ENCODE data around the gene WDR70. TPM values are rescaled to one million over a fixed set of nuclear protein-coding genes. Genes with fewer than 3 reads are reported as not detected.

The WDR70 gene
- total and polyA plus RNA-seq, 4 donors, result 11.0 to 57.8 (median 26.2) TPM

- H3K36me3 ChIP-seq (ENCODE audit: control insufficient read depth in 4 of 4, insufficient read depth in 4 of 4, low read length in 4 of 4), result peaks cover 0 to 4% (median 3%) of the 10 kb centered on the region in 4 donors
- no peak for TF ChIP-seq CTCF (IDR thresholded peaks at IDR 0.05; ENCODE audit: control extremely low read depth, extremely low read depth)
- no peaks in the 10 kb centered on the region for H3K27me3 ChIP-seq (ENCODE audit: control insufficient read depth in 3 of 3, insufficient read depth in 3 of 3, low read length in 2 of 3)
- peaks cover 0 to 1% (median 0%) of the 10 kb centered on the region in 5 donors for H3K4me1 ChIP-seq (ENCODE audit: control insufficient read depth in 5 of 5, insufficient read depth in 5 of 5, low read length in 5 of 5)
- DNase-seq (no peak), ATAC-seq (ENCODE audit: insufficient read depth, low FRiP score) (no peak)
- H3K9ac ChIP-seq (ENCODE audit: insufficient read depth in 1 of 2, low read length in 2 of 2), result no peak overlapping the region
- no peaks in the 10 kb centered on the region for H3K9me3 ChIP-seq (ENCODE audit: control insufficient read depth in 4 of 4, insufficient read depth in 3 of 4, low read length in 3 of 4)
- 76 to 85% methylated on average over 2 of the region's 2 CpGs for WGBS, 2 donors
- H3K4me3 ChIP-seq, result no peak overlapping the region
- H3K27ac ChIP-seq (ENCODE audit: low read depth in 1 of 2, low read length in 1 of 2), result no peak overlapping the region
Observed at GRCh38 chr5:37495210-37495609, 116.1 kb downstream of the WDR70 start.

- Histone ChIP-seq H3K27ac (ENCODE audit: low read depth in 1 of 2, low read length in 1 of 2) (no peak overlapping the region), H3K27me3 (ENCODE audit: control insufficient read depth in 3 of 3, insufficient read depth in 3 of 3, low read length in 2 of 3) (no peaks in the 10 kb centered on the region), H3K4me1 (ENCODE audit: control insufficient read depth in 5 of 5, insufficient read depth in 5 of 5, low read length in 5 of 5) (no peaks in the 10 kb centered on the region), H3K9me3 (ENCODE audit: control insufficient read depth in 4 of 4, insufficient read depth in 3 of 4, low read length in 3 of 4) (no peaks in the 10 kb centered on the region), H3K36me3 (ENCODE audit: control insufficient read depth in 4 of 4, insufficient read depth in 4 of 4, low read length in 4 of 4) (peaks cover 0 to 5% (median 3%) of the 10 kb centered on the region in 4 donors), H3K9ac (ENCODE audit: insufficient read depth in 1 of 2, low read length in 2 of 2) (no peak overlapping the region), H3K4me3 (no peak overlapping the region)
- 89 to 96% methylated on average over 3 of the region's 3 CpGs for WGBS, 2 donors
- no peak for DNase-seq
- no peak for TF ChIP-seq CTCF (IDR thresholded peaks at IDR 0.05; ENCODE audit: control extremely low read depth, extremely low read depth)
- ATAC-seq (ENCODE audit: insufficient read depth, low FRiP score), result peak; percentile 53
Observed at GRCh38 chr5:37495668-37496347, 116.7 kb downstream of the WDR70 start.

- Histone ChIP-seq H3K4me3 (no peak overlapping the region), H3K9me3 (ENCODE audit: control insufficient read depth in 4 of 4, insufficient read depth in 3 of 4, low read length in 3 of 4) (no peaks in the 10 kb centered on the region), H3K27me3 (ENCODE audit: control insufficient read depth in 3 of 3, insufficient read depth in 3 of 3, low read length in 2 of 3) (no peaks in the 10 kb centered on the region), H3K9ac (ENCODE audit: insufficient read depth in 1 of 2, low read length in 2 of 2) (no peak overlapping the region), H3K36me3 (ENCODE audit: control insufficient read depth in 4 of 4, insufficient read depth in 4 of 4, low read length in 4 of 4) (peaks cover 0 to 5% (median 3%) of the 10 kb centered on the region in 4 donors), H3K4me1 (ENCODE audit: control insufficient read depth in 5 of 5, insufficient read depth in 5 of 5, low read length in 5 of 5) (no peaks in the 10 kb centered on the region), H3K27ac (ENCODE audit: low read depth in 1 of 2, low read length in 1 of 2) (no peak overlapping the region)
- no peak for TF ChIP-seq CTCF (IDR thresholded peaks at IDR 0.05; ENCODE audit: control extremely low read depth, extremely low read depth)
- no peak for DNase-seq
- no peak for ATAC-seq (ENCODE audit: insufficient read depth, low FRiP score)
- WGBS, 2 donors, result 79 to 87% methylated on average over 3 of the region's 3 CpGs
Observed at GRCh38 chr5:37496902-37497445, 117.9 kb downstream of the WDR70 start.

Data from lung (tissue), 12 donors.